ENCODE results near the gene THSD4. TPM values are rescaled to one million over a fixed set of nuclear protein-coding genes. Genes with fewer than 3 reads are reported as not detected.

The THSD4 gene
- total and polyA plus RNA-seq, 2 of the 8 experiments (the other 6 are each of a cell fraction or from before 2014, with no cell fraction given) = 2.5 to 6.2 TPM

GRCh38 chr15:71509139-71509538 lies 393.9 kb downstream of the THSD4 start:
- Histone ChIP-seq H3K9me3 (ENCODE audit: insufficient read depth in 2 of 2, low read depth in 1 of 2, low read length in 1 of 2) (no peaks in the 10 kb centered on the region), H2BK5ac (ENCODE audit: low read depth, low read length) (no peak overlapping the region), H3K27ac (ENCODE audit: low read depth, low read length) (no peak overlapping the region), H3K4me3 (ENCODE audit: extremely low read depth in 1 of 4, insufficient read depth in 2 of 4, low read depth in 3 of 4, low read length in 4 of 4) (no peak overlapping the region), H2AFZ (ENCODE audit: low read length) (no peak overlapping the region), H4K5ac (ENCODE audit: insufficient read length, low read depth, low read length) (no peak overlapping the region), H2BK12ac (ENCODE audit: low read depth, low read length) (no peak overlapping the region), H2BK20ac (ENCODE audit: low read length) (no peak overlapping the region), H3K27me3 (replicated peaks in 1 of 4; ENCODE audit: control insufficient read depth in 3 of 4, extremely low read depth in 1 of 4, insufficient read depth in 3 of 4, low read length in 3 of 4) (no peaks in the 10 kb centered on the region), H4K91ac (replicated peaks; ENCODE audit: insufficient read length, low read length) (no peak overlapping the region), H3K23me2 (ENCODE audit: low read depth, low read length) (no peaks in the 10 kb centered on the region), H3K4ac (replicated peaks; ENCODE audit: insufficient read length, low read depth, low read length) (no peak overlapping the region), H3K79me1 (ENCODE audit: low read depth, low read length) (no peaks in the 10 kb centered on the region), H3K9ac (replicated peaks in 1 of 4; ENCODE audit: extremely low read depth in 1 of 4, low read depth in 3 of 4, low read length in 3 of 4) (no peak overlapping the region), H4K8ac (ENCODE audit: extremely low read depth, insufficient read depth, low read length) (no peak overlapping the region), H3K4me1 (replicated peaks in 1 of 4; ENCODE audit: control insufficient read depth in 3 of 4, insufficient read depth in 4 of 4, low read length in 3 of 4) (peaks cover 0 to 9% (median 3%) of the 10 kb centered on the region in 4 experiments; a peak in 4 of 7 replicates), H3K4me2 (ENCODE audit: insufficient read depth in 1 of 2, low read depth in 2 of 2, low read length in 2 of 2) (no peak overlapping the region), H3K23ac (ENCODE audit: insufficient read length) (no peak overlapping the region), H2AK5ac (ENCODE audit: low read depth, low read length) (no peak overlapping the region), H3K18ac (ENCODE audit: extremely low read depth, low read length) (no peak overlapping the region), H2BK15ac (ENCODE audit: low read length) (no peak overlapping the region), H3K36me3 (ENCODE audit: control insufficient read depth in 2 of 4, insufficient read depth in 4 of 4, low read length in 3 of 4) (no peaks in the 10 kb centered on the region), H4K20me1 (replicated peaks in 1 of 2; ENCODE audit: control insufficient read depth in 1 of 2, insufficient read depth in 2 of 2, low read length in 2 of 2) (no peaks in the 10 kb centered on the region), H3K14ac (ENCODE audit: insufficient read length) (no peak overlapping the region), H3K56ac (replicated peaks; ENCODE audit: insufficient read length, low read depth, low read length) (no peak overlapping the region), H3K79me2 (ENCODE audit: control insufficient read depth in 1 of 2, insufficient read depth in 2 of 2, low read length in 2 of 2) (no peaks in the 10 kb centered on the region; a peak in 1 of 4 replicates), H2BK120ac (replicated peaks; ENCODE audit: low read depth, low read length) (no peak overlapping the region)
- WGBS, 2 experiments (ENCODE audit: extremely low coverage in 1 of 2, insufficient coverage in 1 of 2, insufficient read length in 1 of 2, insufficient replicate concordance in 2 of 2, low coverage in 1 of 2, low lambda C conversion rate in 2 of 2, missing lambda C conversion rate in 1 of 2) = 96% methylated on average over 1 of the region's 1 CpG; no CpG with 5 or more reads in 1 of the 2 experiments
- POLR2A ChIA-PET (ENCODE audit: partially characterized antibody) = no interaction called here
- TF ChIP-seq SP4 (IDR thresholded peaks at IDR 0.05; ENCODE audit: low read length) (no peak), TAF7 (optimal IDR thresholded peaks at IDR 0.05; ENCODE audit: borderline replicate concordance, low read depth, low read length) (no peak), CHD1 (IDR thresholded peaks at IDR 0.05; ENCODE audit: low read depth, low read length) (no peak), CBX5 (IDR thresholded peaks at IDR 0.05; ENCODE audit: low read depth, low read length) (no peak), BCL11A (IDR thresholded peaks at IDR 0.05; ENCODE audit: low read depth in 2 of 2, low read length in 2 of 2) (no peak), RAD21 (IDR thresholded peaks at IDR 0.05 in 1 of 2, conservative IDR thresholded peaks at IDR 0.05 in 1 of 2; ENCODE audit: low read depth in 2 of 2, low read length in 2 of 2) (no peak), CTBP2 (IDR thresholded peaks at IDR 0.05; ENCODE audit: borderline replicate concordance, insufficient read depth, insufficient read length, low read length) (no peak), POLR2A (IDR thresholded peaks at IDR 0.05; ENCODE audit: control extremely low read depth in 1 of 2, low read depth in 2 of 2, low read length in 2 of 2) (no peak)
- TF ChIP-seq, protein P1, sequence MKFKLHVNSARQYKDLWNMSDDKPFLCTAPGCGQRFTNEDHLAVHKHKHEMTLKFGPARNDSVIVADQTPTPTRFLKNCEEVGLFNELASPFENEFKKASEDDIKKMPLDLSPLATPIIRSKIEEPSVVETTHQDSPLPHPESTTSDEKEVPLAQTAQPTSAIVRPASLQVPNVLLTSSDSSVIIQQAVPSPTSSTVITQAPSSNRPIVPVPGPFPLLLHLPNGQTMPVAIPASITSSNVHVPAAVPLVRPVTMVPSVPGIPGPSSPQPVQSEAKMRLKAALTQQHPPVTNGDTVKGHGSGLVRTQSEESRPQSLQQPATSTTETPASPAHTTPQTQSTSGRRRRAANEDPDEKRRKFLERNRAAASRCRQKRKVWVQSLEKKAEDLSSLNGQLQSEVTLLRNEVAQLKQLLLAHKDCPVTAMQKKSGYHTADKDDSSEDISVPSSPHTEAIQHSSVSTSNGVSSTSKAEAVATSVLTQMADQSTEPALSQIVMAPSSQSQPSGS (IDR thresholded peaks at IDR 0.05; ENCODE audit: low read length) = no peak
- FAIRE-seq (no peak), DNase-seq (ENCODE audit: low read depth in 1 of 2, low spot score in 2 of 2) (no peak)
- CTCF ChIA-PET (ENCODE audit: partially characterized antibody) = interaction anchor here (1.1 to 6.7 kb wide), 4 partner anchors 11 to 39 kb away, joined by 3 to 36 read pairs (median 4); no protein-coding TSS in a partner anchor

Data from H1 (cell line).